Karpas-422 (cell line): Measurements from ENCODE around the gene GPR32. TPM values are rescaled to one million over a fixed set of nuclear protein-coding genes. Genes with fewer than 3 reads are reported as not detected.
A peak's percentile ranks its signal among the peaks of the same experiment; 100 is the strongest.

ENCODE experiments used
- DNase-seq: peaks from one replicate; pipeline ENCODE4 v3.0.0-alpha.2; 2015
- H2AFZ ChIP-seq: fragments of 200-600 bp; sonication (generic); 2 replicates; pipeline ENCODE4 v1.6.1; 2014; ENCODE audit warnings: antibody characterized with exemption, low read length, mixed read lengths
- H3K27ac ChIP-seq: fragments of 200-600 bp; sonication (generic); 2 replicates; pipeline ENCODE4 v1.5.1; 2014; ENCODE audit warnings: mild to moderate bottlenecking, low read length, moderate library complexity
- H3K27me3 ChIP-seq: fragments of 200-600 bp; sonication (generic); 2 replicates; pipeline ENCODE4 v1.6.1; 2014; ENCODE audit warnings: low read length, mixed read lengths
- H3K36me3 ChIP-seq: fragments of 200-600 bp; sonication (generic); 2 replicates; pipeline ENCODE4 v1.6.1; 2014; ENCODE audit warnings: low read length, mixed read lengths; ENCODE audit not compliant: insufficient read depth
- H3K4me1 ChIP-seq: fragments of 200-600 bp; sonication (generic); 2 replicates; pipeline ENCODE4 v1.6.1; 2014; ENCODE audit warnings: mild to moderate bottlenecking, low read length, mixed read lengths
- H3K4me2 ChIP-seq: fragments of 200-600 bp; sonication (generic); 2 replicates; pipeline ENCODE4 v1.6.1; 2014; ENCODE audit warnings: low read length, low read depth, mild to moderate bottlenecking; ENCODE audit not compliant: poor library complexity, severe bottlenecking
- H3K4me3 ChIP-seq: fragments of 200-600 bp; sonication (generic); 2 replicates; pipeline ENCODE4 v1.5.1; 2014; ENCODE audit warnings: mild to moderate bottlenecking, antibody characterized with exemption, low read length, mixed read lengths
- H3K79me2 ChIP-seq: fragments of 200-600 bp; sonication (generic); 2 replicates; pipeline ENCODE4 v1.6.1; 2014; ENCODE audit warnings: mild to moderate bottlenecking, low read length, mixed read lengths
- H3K9ac ChIP-seq: fragments of 200-600 bp; sonication (generic); 2 replicates; pipeline ENCODE4 v1.6.0; 2014; ENCODE audit warnings: low read length
- H3K9me2 ChIP-seq: fragments of 200-600 bp; sonication (generic), shearing (Covaris generic); replicated peaks from 2 replicates; pipeline ENCODE4 v1.6.0; 2014; ENCODE audit warnings: mild to moderate bottlenecking, low read length, moderate library complexity; ENCODE audit not compliant: insufficient read depth
- H3K9me3 ChIP-seq: fragments of 300-700, 200-600 bp; sonication (generic); 2 replicates; pipeline ENCODE4 v1.6.1; 2014; ENCODE audit warnings: low read length, mixed read lengths
- H4K20me1 ChIP-seq: fragments of 200-600 bp; sonication (generic); 2 replicates; pipeline ENCODE4 v1.6.1; 2014; ENCODE audit warnings: mild to moderate bottlenecking, antibody characterized with exemption, low read length, low read depth; ENCODE audit not compliant: insufficient read depth
- total RNA-seq: library from RNA; depleted of rRNA; stranded (reverse); fragments of >200 nt; shearing (Covaris generic); gene quantifications from 2 replicates; pipeline ENCODE4 v1.2.3, GENCODE V29; 2014; ENCODE audit warnings: low replicate concordance

The GPR32 gene
- total RNA-seq, 1 experiment from 2014 or later, result not detected

DNA sequence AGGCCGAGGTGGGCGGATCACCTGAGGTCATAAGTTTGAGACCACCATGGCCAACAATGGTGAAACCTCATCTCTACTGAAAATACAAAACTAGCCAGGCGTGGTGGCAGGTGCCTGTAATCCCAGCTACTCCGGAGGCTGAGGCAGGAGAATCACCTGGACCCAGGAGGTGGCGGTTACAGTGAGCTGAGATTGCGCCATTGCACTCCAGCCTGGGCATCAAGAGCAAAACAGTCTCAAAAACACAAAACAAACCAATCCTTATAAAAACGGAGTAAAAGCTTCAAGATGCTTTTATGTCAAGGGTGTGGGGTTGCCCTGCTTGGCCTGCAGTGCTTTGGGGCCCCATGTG lies 27.1 kb downstream of the GPR32 start:
- H3K4me3 ChIP-seq, result no peak overlapping the region
- no peak overlapping the region for H2AFZ ChIP-seq
- no peaks in the 10 kb centered on the region for H3K9me3 ChIP-seq
- peaks cover 12% of the 10 kb centered on the region for H3K79me2 ChIP-seq
- H3K9me2 ChIP-seq, result no peaks in the 10 kb centered on the region
- peaks cover 50% of the 10 kb centered on the region for H3K36me3 ChIP-seq
- no peaks in the 10 kb centered on the region for H3K27me3 ChIP-seq
- H4K20me1 ChIP-seq, result peaks cover 61% of the 10 kb centered on the region
- no peak overlapping the region for H3K27ac ChIP-seq
- H3K9ac ChIP-seq, result no peak overlapping the region
- H3K4me1 ChIP-seq, result peaks cover 11% of the 10 kb centered on the region
- no peak for DNase-seq
- H3K4me2 ChIP-seq, result no peak overlapping the region

GRCh38 chr19:50797781-50798658 lies 27.8 kb downstream of the GPR32 start:
- H3K36me3 ChIP-seq, result peaks cover 56% of the 10 kb centered on the region
- DNase-seq, result peak; percentile 62
- H3K9ac ChIP-seq, result no peak overlapping the region
- no peak overlapping the region for H3K4me3 ChIP-seq
- no peak overlapping the region for H2AFZ ChIP-seq
- peaks cover 17% of the 10 kb centered on the region for H3K4me1 ChIP-seq
- no peaks in the 10 kb centered on the region for H3K27me3 ChIP-seq
- peaks cover 67% of the 10 kb centered on the region for H4K20me1 ChIP-seq
- peaks cover 18% of the 10 kb centered on the region for H3K79me2 ChIP-seq
- H3K9me2 ChIP-seq, result no peaks in the 10 kb centered on the region
- no peaks in the 10 kb centered on the region for H3K9me3 ChIP-seq
- H3K27ac ChIP-seq, result no peak overlapping the region
- no peak overlapping the region for H3K4me2 ChIP-seq

DNA sequence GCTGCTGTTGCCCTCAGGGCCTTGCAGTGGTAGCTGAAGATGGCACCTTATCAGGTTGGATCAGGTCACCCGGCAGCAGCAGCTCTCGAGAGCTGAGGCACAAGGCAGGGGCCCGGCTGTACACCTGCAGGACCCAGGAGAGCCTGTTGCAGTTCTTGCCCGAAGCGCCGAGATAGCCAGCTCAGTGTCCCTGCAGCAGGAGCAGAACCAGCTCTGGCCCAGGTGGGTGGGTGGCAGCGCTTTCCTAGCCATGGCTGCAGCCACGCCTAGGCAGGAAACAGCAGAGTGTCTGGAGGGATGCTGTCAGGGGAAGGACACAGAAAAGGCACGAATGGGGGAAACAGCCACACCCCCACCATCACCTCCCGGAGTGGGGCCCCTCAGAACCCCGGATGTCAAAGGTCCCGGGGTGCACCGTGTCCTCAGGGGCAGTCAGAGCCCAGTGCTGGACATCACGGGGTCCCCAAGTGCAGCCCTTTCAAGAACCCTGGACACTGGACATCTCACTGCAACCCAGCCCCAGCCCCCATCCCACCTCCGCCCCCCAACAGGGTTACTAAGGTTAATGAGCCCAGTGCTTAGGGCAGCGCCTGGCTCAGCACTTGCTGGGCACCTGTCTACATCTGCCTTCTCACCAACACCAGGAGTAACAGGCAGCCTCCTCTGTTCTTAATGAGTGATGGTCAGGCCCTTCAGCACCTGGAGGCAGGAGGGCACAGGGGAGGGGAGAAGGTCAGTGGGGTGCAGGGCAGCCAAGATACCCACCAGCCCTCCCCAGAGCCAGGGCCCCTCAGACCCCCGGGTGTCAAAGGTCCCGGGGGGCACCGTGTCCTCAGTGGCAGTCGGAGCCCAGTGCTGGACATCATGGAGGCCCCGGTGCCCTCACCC lies 28.6 kb downstream of the GPR32 start:
- Histone ChIP-seq H4K20me1 (peaks cover 76% of the 10 kb centered on the region), H3K36me3 (peaks cover 65% of the 10 kb centered on the region), H3K4me1 (peaks cover 22% of the 10 kb centered on the region), H2AFZ (no peak overlapping the region), H3K9me2 (no peaks in the 10 kb centered on the region), H3K4me3 (no peak overlapping the region), H3K27me3 (no peaks in the 10 kb centered on the region), H3K9me3 (no peaks in the 10 kb centered on the region), H3K79me2 (peaks cover 27% of the 10 kb centered on the region), H3K4me2 (no peak overlapping the region), H3K27ac (no peak overlapping the region), H3K9ac (no peak overlapping the region)
- DNase-seq, result no peak

- Histone ChIP-seq H3K79me2 (peaks cover 33% of the 10 kb centered on the region), H3K4me3 (no peak overlapping the region), H3K9me3 (no peaks in the 10 kb centered on the region), H3K4me1 (peaks cover 22% of the 10 kb centered on the region), H2AFZ (no peak overlapping the region), H3K9ac (no peak overlapping the region), H3K9me2 (no peaks in the 10 kb centered on the region), H4K20me1 (peaks cover 76% of the 10 kb centered on the region), H3K36me3 (peaks cover 65% of the 10 kb centered on the region), H3K27me3 (no peaks in the 10 kb centered on the region), H3K27ac (no peak overlapping the region), H3K4me2 (no peak overlapping the region)
- DNase-seq, result no peak
These were observed 29.2 kb downstream of the GPR32 start for GRCh38 chr19:50799547-50799851.

DNA sequence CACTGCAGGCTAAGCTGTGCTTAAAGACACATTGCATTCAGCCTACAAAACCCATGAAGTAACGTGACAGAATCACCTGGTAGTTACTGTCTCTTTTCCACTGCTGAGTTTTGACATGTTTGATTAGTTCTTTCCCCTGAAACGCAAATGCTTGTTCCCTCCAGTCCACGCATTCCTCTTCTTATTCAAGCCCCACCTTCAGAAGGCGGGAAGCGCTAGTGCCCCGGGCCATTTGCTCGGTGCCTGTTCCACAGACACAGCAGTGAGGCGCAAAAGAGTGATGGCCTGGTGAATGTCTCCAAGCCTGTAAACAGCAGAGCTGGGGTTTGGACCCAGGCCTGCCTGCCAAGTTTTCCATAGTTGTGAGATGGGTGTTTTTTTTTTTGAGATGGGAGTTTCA lies 30.8 kb downstream of the GPR32 start:
- Histone ChIP-seq H4K20me1 (peaks cover 69% of the 10 kb centered on the region), H3K9ac (no peak overlapping the region), H3K27ac (no peak overlapping the region), H2AFZ (no peak overlapping the region), H3K27me3 (no peaks in the 10 kb centered on the region), H3K79me2 (peaks cover 33% of the 10 kb centered on the region), H3K4me3 (no peak overlapping the region), H3K36me3 (peaks cover 65% of the 10 kb centered on the region), H3K9me3 (no peaks in the 10 kb centered on the region), H3K4me1 (peaks cover 29% of the 10 kb centered on the region), H3K4me2 (no peak overlapping the region), H3K9me2 (no peaks in the 10 kb centered on the region)
- no peak for DNase-seq

GRCh38 chr19:50803633-50804419 lies 33.6 kb downstream of the GPR32 start:
- Histone ChIP-seq H3K27ac (peak overlapping the region; percentile 83), H3K9me3 (no peaks in the 10 kb centered on the region), H3K79me2 (peaks cover 33% of the 10 kb centered on the region), H2AFZ (no peak overlapping the region), H3K4me3 (peak overlapping the region; percentile 83), H3K36me3 (peaks cover 43% of the 10 kb centered on the region), H4K20me1 (peaks cover 44% of the 10 kb centered on the region), H3K9ac (peak overlapping the region; percentile 98), H3K4me1 (peaks cover 26% of the 10 kb centered on the region), H3K9me2 (no peaks in the 10 kb centered on the region), H3K27me3 (no peaks in the 10 kb centered on the region), H3K4me2 (peak overlapping the region; percentile 88)
- DNase-seq, result peak; percentile 83

- Histone ChIP-seq H3K9me3 (no peaks in the 10 kb centered on the region), H3K4me1 (peaks cover 26% of the 10 kb centered on the region), H3K27ac (peak overlapping the region; percentile 83), H4K20me1 (peaks cover 36% of the 10 kb centered on the region), H3K36me3 (peaks cover 35% of the 10 kb centered on the region), H3K9ac (peak overlapping the region; percentile 98), H3K79me2 (peaks cover 33% of the 10 kb centered on the region), H2AFZ (peak overlapping the region; percentile 82), H3K9me2 (no peaks in the 10 kb centered on the region), H3K27me3 (no peaks in the 10 kb centered on the region), H3K4me2 (peak overlapping the region; percentile 88), H3K4me3 (peak overlapping the region; percentile 83)
- peak; percentile 100 for DNase-seq
These were observed 34.4 kb downstream of the GPR32 start for GRCh38 chr19:50804420-50805272.
